ENCODE results near the gene NEUROD1. TPM values are rescaled to one million over a fixed set of nuclear protein-coding genes. Genes with fewer than 3 reads are reported as not detected.

Gene NEUROD1
- total RNA-seq, 1 experiment from 2014 or later, result not detected

DNA sequence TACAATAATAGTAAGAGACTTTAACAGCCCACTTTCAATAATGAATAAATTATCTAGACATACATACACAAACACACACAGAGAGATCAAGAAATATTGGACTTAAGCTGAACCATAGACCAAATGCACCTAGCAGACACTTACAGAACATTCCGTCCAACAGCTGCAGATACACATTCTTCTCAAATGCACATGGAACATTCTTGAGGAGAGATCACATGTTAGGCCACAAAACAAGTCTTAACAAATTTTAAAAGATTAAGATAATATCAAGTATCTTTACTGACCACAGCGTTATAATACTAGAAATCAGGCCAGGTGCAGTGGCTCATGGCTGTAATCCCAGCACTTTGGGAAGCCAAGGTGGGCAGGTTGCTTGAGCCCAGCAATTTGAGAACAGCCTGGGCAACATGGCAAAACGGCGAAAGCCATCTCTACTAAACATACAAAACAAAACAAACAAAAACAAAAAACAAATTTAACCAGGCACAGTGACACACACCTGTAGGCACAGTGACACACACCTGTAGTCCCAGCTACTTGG lies 30.8 kb downstream of the NEUROD1 start:
- no peaks in the 10 kb centered on the region for H3K4me1 ChIP-seq (replicated peaks; ENCODE audit: insufficient read depth)
- H3K27ac ChIP-seq, result no peak overlapping the region
- no peaks in the 10 kb centered on the region for H3K79me2 ChIP-seq (ENCODE audit: low read depth)
- POLR2A ChIA-PET (ENCODE audit: unreplicated experiment), result no interaction called here
- intact Hi-C loops (cut with micrococcal nuclease; ENCODE audit: unreplicated experiment), result no loop called here
- H3K9me2 ChIP-seq (ENCODE audit: insufficient read depth), result no peaks in the 10 kb centered on the region
- H3F3A ChIP-seq (ENCODE audit: insufficient read depth, low read depth), result no peaks in the 10 kb centered on the region
- H3K4me3 ChIP-seq, result no peak overlapping the region
- TF ChIP-seq, protein P1, sequence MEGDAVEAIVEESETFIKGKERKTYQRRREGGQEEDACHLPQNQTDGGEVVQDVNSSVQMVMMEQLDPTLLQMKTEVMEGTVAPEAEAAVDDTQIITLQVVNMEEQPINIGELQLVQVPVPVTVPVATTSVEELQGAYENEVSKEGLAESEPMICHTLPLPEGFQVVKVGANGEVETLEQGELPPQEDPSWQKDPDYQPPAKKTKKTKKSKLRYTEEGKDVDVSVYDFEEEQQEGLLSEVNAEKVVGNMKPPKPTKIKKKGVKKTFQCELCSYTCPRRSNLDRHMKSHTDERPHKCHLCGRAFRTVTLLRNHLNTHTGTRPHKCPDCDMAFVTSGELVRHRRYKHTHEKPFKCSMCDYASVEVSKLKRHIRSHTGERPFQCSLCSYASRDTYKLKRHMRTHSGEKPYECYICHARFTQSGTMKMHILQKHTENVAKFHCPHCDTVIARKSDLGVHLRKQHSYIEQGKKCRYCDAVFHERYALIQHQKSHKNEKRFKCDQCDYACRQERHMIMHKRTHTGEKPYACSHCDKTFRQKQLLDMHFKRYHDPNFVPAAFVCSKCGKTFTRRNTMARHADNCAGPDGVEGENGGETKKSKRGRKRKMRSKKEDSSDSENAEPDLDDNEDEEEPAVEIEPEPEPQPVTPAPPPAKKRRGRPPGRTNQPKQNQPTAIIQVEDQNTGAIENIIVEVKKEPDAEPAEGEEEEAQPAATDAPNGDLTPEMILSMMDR (conservative IDR thresholded peaks at IDR 0.05), result no peak
- TF ChIP-seq EZH2 (IDR thresholded peaks at IDR 0.05; ENCODE audit: low read depth), result no peak
- BruUV-seq (replicated peaks), result no TSS peak
- CTCF ChIA-PET, result no interaction called here
- no peaks in the 10 kb centered on the region for H4K20me1 ChIP-seq (ENCODE audit: insufficient read depth)
- no peak overlapping the region for H2AFZ ChIP-seq
- DNase-seq, result no peak
- no peak overlapping the region for H3K4me2 ChIP-seq
- no peaks in the 10 kb centered on the region for H3K9me3 ChIP-seq (ENCODE audit: insufficient read depth, low read depth)
- no peaks in the 10 kb centered on the region for H3K36me3 ChIP-seq (ENCODE audit: low read depth)
- no peaks in the 10 kb centered on the region for H3K27me3 ChIP-seq (ENCODE audit: insufficient read depth, low read depth)

DNA sequence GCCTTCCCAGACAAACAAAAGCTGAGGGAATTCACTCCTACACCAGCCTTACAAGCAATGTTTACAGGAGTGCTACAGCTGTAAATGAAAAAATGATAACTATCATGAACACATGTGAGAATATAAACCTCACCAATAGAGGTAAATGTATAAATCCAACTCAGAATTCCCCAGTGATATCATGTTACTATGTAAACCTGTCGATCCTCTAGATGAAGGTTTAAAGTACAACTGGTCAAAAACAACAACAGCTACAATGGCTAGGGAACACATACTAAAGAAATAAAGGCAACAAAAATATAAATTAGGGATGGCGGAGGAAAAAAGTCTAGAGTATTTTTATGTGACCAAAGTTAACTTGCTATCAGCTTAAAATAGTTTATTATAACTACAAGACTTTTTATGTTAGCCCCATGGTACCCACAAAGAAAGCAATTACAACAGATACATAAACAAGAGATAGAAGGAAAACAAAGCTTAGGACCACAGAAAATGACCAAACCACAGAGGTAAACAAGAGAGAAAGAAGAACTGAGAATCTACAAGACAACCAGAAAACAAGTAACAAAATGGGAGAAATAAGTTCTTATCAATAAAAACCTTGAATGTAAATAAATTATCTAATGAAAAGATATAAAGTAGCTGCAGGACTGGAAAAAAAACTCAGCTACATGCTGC lies 31.7 kb downstream of the NEUROD1 start:
- H3K9me3 ChIP-seq (ENCODE audit: insufficient read depth, low read depth), result no peaks in the 10 kb centered on the region
- H3K4me1 ChIP-seq (replicated peaks; ENCODE audit: insufficient read depth), result no peaks in the 10 kb centered on the region
- H3K36me3 ChIP-seq (ENCODE audit: low read depth), result no peaks in the 10 kb centered on the region
- no peak overlapping the region for H3K4me2 ChIP-seq
- no peaks in the 10 kb centered on the region for H3K9me2 ChIP-seq (ENCODE audit: insufficient read depth)
- H2AFZ ChIP-seq, result 0 out of 2 replicates have a peak overlapping the region, but pooled peaks have one; percentile 1
- ChIA-PET CTCF (no interaction called here), POLR2A (ENCODE audit: unreplicated experiment) (no interaction called here)
- intact Hi-C loops (cut with micrococcal nuclease; ENCODE audit: unreplicated experiment), result no loop called here
- DNase-seq, result no peak
- H3K27ac ChIP-seq, result no peak overlapping the region
- H3K79me2 ChIP-seq (ENCODE audit: low read depth), result no peaks in the 10 kb centered on the region
- BruUV-seq (replicated peaks), result no TSS peak
- TF ChIP-seq, protein P1 (conservative IDR thresholded peaks at IDR 0.05), result no peak
- TF ChIP-seq EZH2 (IDR thresholded peaks at IDR 0.05; ENCODE audit: low read depth), result no peak
- no peak overlapping the region for H3K4me3 ChIP-seq
- no peaks in the 10 kb centered on the region for H4K20me1 ChIP-seq (ENCODE audit: insufficient read depth)
- no peaks in the 10 kb centered on the region for H3K27me3 ChIP-seq (ENCODE audit: insufficient read depth, low read depth)
- no peaks in the 10 kb centered on the region for H3F3A ChIP-seq (ENCODE audit: insufficient read depth, low read depth)

DNA sequence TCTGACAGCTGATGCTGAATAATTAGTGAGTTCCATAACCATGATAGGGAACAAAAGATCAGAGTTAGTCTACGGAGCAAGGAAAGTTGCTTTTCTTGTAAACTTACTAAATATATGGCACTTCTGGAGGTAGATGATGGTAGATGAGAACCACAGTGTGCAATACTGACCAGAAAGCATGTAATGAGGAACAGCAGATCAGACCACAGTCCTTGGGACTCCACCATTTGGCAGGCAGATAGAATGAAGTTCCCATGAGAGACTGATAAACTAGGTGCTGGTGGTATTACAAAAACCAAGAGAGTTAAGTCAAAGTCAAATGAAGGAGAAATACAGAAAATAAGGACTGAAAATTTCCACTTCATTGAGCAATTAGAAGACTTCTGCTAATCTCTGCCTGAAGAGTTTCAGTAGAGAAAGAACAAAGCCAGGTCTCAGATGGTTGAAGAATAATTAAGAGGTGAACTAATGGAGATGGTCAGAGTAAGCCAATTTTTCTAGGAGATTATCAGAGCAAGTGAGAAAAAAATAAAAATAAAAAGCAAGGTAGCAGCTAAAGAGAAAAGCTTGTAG lies 33.8 kb downstream of the NEUROD1 start:
- H3K27ac ChIP-seq, result no peak overlapping the region
- H4K20me1 ChIP-seq (ENCODE audit: insufficient read depth), result no peaks in the 10 kb centered on the region
- H2AFZ ChIP-seq, result no peak overlapping the region
- POLR2A ChIA-PET (ENCODE audit: unreplicated experiment), result no interaction called here
- H3F3A ChIP-seq (ENCODE audit: insufficient read depth, low read depth), result no peaks in the 10 kb centered on the region
- no peaks in the 10 kb centered on the region for H3K9me3 ChIP-seq (ENCODE audit: insufficient read depth, low read depth)
- H3K4me1 ChIP-seq (replicated peaks; ENCODE audit: insufficient read depth), result no peaks in the 10 kb centered on the region
- intact Hi-C loops (cut with micrococcal nuclease; ENCODE audit: unreplicated experiment), result no loop called here
- no peak for DNase-seq
- no peaks in the 10 kb centered on the region for H3K27me3 ChIP-seq (ENCODE audit: insufficient read depth, low read depth)
- no peak overlapping the region for H3K4me3 ChIP-seq
- H3K36me3 ChIP-seq (ENCODE audit: low read depth), result no peaks in the 10 kb centered on the region
- TF ChIP-seq, protein P1 (conservative IDR thresholded peaks at IDR 0.05), result no peak
- no peak for TF ChIP-seq EZH2 (IDR thresholded peaks at IDR 0.05; ENCODE audit: low read depth)
- CTCF ChIA-PET, result no interaction called here
- no peaks in the 10 kb centered on the region; the same call in 1 of the 2 replicates for H3K9me2 ChIP-seq (ENCODE audit: insufficient read depth)
- no TSS peak for BruUV-seq (replicated peaks)
- H3K4me2 ChIP-seq, result no peak overlapping the region
- no peaks in the 10 kb centered on the region for H3K79me2 ChIP-seq (ENCODE audit: low read depth)
